GM19395 (cell line): ENCODE measurements around the gene GADL1.

Source experiments
- ATAC-seq: cut with Tn5 transposase; IDR thresholded peaks from one replicate; pipeline ENCODE4 v1.9.1; 2021; ENCODE audit warnings: mild to moderate bottlenecking, moderate library complexity; ENCODE audit not compliant: unreplicated experiment

GADL1 gene

GRCh38 chr3:30813734-30814133 lies 80.7 kb downstream of the GADL1 start:
- no peak for ATAC-seq

- no peak for ATAC-seq
Measured at GRCh38 chr3:30811151-30811795, 83.2 kb downstream of the GADL1 start.

GRCh38 chr3:30810625-30811024 lies 83.8 kb downstream of the GADL1 start:
- ATAC-seq = no peak

GRCh38 chr3:30805695-30806094 lies 88.8 kb downstream of the GADL1 start:
- ATAC-seq = no peak

GRCh38 chr3:30804984-30805383 lies 89.5 kb downstream of the GADL1 start:
- ATAC-seq = no peak

- ATAC-seq = no peak
Measured at GRCh38 chr3:30795176-30795575, 99.3 kb downstream of the GADL1 start.

GRCh38 chr3:30793740-30794139 lies 100.7 kb downstream of the GADL1 start:
- no peak for ATAC-seq

GRCh38 chr3:30790150-30790549 lies 104.3 kb downstream of the GADL1 start:
- no peak for ATAC-seq

GRCh38 chr3:30786365-30786764 lies 108.1 kb downstream of the GADL1 start:
- ATAC-seq = no peak

- ATAC-seq = no peak
Measured at GRCh38 chr3:30779686-30780287, 114.7 kb downstream of the GADL1 start.

- no peak for ATAC-seq
Measured at GRCh38 chr3:30778933-30779332, 115.5 kb downstream of the GADL1 start.

GRCh38 chr3:30777426-30778113 lies 116.9 kb downstream of the GADL1 start:
- ATAC-seq = no peak

GRCh38 chr3:30776186-30776815 lies 118.2 kb downstream of the GADL1 start:
- ATAC-seq = no peak

GRCh38 chr3:30775040-30775439 lies 119.4 kb downstream of the GADL1 start:
- ATAC-seq = no peak

- no peak for ATAC-seq
Measured at GRCh38 chr3:30774062-30774461, 120.4 kb downstream of the GADL1 start.

- ATAC-seq = no peak
Measured at GRCh38 chr3:30770387-30770786, 124.1 kb downstream of the GADL1 start.

- peak; percentile 69 for ATAC-seq
Measured at GRCh38 chr3:30768703-30769550, 125.5 kb downstream of the GADL1 start.

GRCh38 chr3:30768046-30768445 lies 126.4 kb downstream of the GADL1 start:
- no peak for ATAC-seq

GRCh38 chr3:30766522-30766921 lies 127.9 kb downstream of the GADL1 start:
- no peak for ATAC-seq

- no peak for ATAC-seq
Measured at GRCh38 chr3:30764891-30765290, 129.6 kb downstream of the GADL1 start.

- ATAC-seq = no peak
Measured at GRCh38 chr3:30764281-30764680, 130.2 kb downstream of the GADL1 start.
